A204.1 (cell line): ENCODE results near the gene MYH7.
"Not testable (repeated sequence)": the region's sequence is repeated elsewhere in the genome, so short reads cannot be mapped to it uniquely, and the experiment has no call there.

ENCODE experiments used
- FAIRE-seq: peaks from 2 replicates; lab custom pipeline; 2012; peaks lifted over from hg19 to GRCh38; lab: Jason Lieb, UNC

MYH7 gene

GRCh38 chr14:23430016-23430722 is 5.3 kb downstream of the MYH7 start:
- FAIRE-seq = no peak

GRCh38 chr14:23428686-23429495 is 6.6 kb downstream of the MYH7 start:
- no peak for FAIRE-seq

- not testable (repeated sequence) for FAIRE-seq
Observed at GRCh38 chr14:23425798-23426197, 9.7 kb downstream of the MYH7 start.

- FAIRE-seq = no peak
Observed at GRCh38 chr14:23425169-23425568, 10.3 kb downstream of the MYH7 start.

GRCh38 chr14:23423657-23424056 is 11.8 kb downstream of the MYH7 start:
- FAIRE-seq = no peak

- no peak for FAIRE-seq
Observed at GRCh38 chr14:23421594-23421993, 13.9 kb downstream of the MYH7 start.

- not testable (repeated sequence) for FAIRE-seq
Observed at GRCh38 chr14:23419646-23420045, 15.8 kb downstream of the MYH7 start.

GRCh38 chr14:23418021-23418420 is 17.4 kb downstream of the MYH7 start:
- FAIRE-seq = no peak

- not testable (repeated sequence) for FAIRE-seq
Observed at GRCh38 chr14:23417269-23417668, 18.2 kb downstream of the MYH7 start.

GRCh38 chr14:23416801-23417200 is 18.7 kb downstream of the MYH7 start:
- FAIRE-seq = no peak

- FAIRE-seq = no peak
Observed at GRCh38 chr14:23415821-23416778, 19.4 kb downstream of the MYH7 start.

- FAIRE-seq = no peak
Observed at GRCh38 chr14:23414906-23415820, 20.3 kb downstream of the MYH7 start.

GRCh38 chr14:23414254-23414653 is 21.2 kb downstream of the MYH7 start:
- no peak for FAIRE-seq

GRCh38 chr14:23413681-23414080 is 21.8 kb downstream of the MYH7 start:
- FAIRE-seq = no peak

GRCh38 chr14:23411563-23412525 is 23.6 kb downstream of the MYH7 start:
- no peak for FAIRE-seq

GRCh38 chr14:23409966-23410635 is 25.4 kb downstream of the MYH7 start:
- no peak for FAIRE-seq

GRCh38 chr14:23409475-23409874 is 26.0 kb downstream of the MYH7 start:
- no peak for FAIRE-seq

GRCh38 chr14:23408307-23408630 is 27.2 kb downstream of the MYH7 start:
- FAIRE-seq = no peak

GRCh38 chr14:23407516-23408306 is 27.7 kb downstream of the MYH7 start, which contains the start of gene MYH6:
TSS of gene MYH6 (minus strand) at chr14:23408273. CDS start at chr14:23407223, 1,050 bp downstream.
- FAIRE-seq = no peak
